AG09319 (cell line): ENCODE results near the gene RBM44.

ENCODE experiments used
- DNase-seq: peaks from one replicate; pipeline ENCODE4 v3.0.0-alpha.2; 2010; ENCODE audit warnings: low read depth; ENCODE audit errors: extremely low read depth
- CTCF ChIP-seq: IDR thresholded peaks from 2 replicates; pipeline ENCODE4 v1.5.1; 2011; ENCODE audit warnings: low read depth, mild to moderate bottlenecking, inconsistent platforms, low read length, moderate library complexity

RBM44 gene

GRCh38 chr2:237884681-237885080 is 86.1 kb downstream of the RBM44 start:
- no peak for DNase-seq
- TF ChIP-seq CTCF, result no peak

GRCh38 chr2:237885111-237885930 is 86.7 kb downstream of the RBM44 start:
- TF ChIP-seq CTCF, result no peak
- DNase-seq, result no peak

GRCh38 chr2:237885931-237886684 is 87.5 kb downstream of the RBM44 start:
- no peak for DNase-seq
- TF ChIP-seq CTCF, result no peak

GRCh38 chr2:237886685-237887481 is 88.3 kb downstream of the RBM44 start:
- DNase-seq, result no peak
- TF ChIP-seq CTCF, result no peak

- no peak for DNase-seq
- TF ChIP-seq CTCF, result no peak
Measured at GRCh38 chr2:237888389-237888788, 89.8 kb downstream of the RBM44 start.

GRCh38 chr2:237889016-237889415 is 90.4 kb downstream of the RBM44 start:
- no peak for TF ChIP-seq CTCF
- DNase-seq, result no peak

- TF ChIP-seq CTCF, result no peak
- DNase-seq, result no peak
Measured at GRCh38 chr2:237889811-237890210, 91.2 kb downstream of the RBM44 start.
